Measurements from ENCODE around the gene CLDN9.

Gene CLDN9

GRCh38 chr16:3001316-3001715 lies 11.4 kb upstream of the CLDN9 start:
- Histone ChIP-seq H3K36me3 (ENCODE audit: control insufficient read depth, insufficient read depth, low read length) (no peaks in the 10 kb centered on the region), H3K27me3 (replicated peaks; ENCODE audit: control insufficient read depth, insufficient read depth, low read length) (peaks cover 1% of the 10 kb centered on the region), H3K4me3 (replicated peaks; ENCODE audit: low read depth, low read length) (no peak overlapping the region)
- DNase-seq (ENCODE audit: extremely low read depth, insufficient read length) = no peak
- TF ChIP-seq, protein P1, sequence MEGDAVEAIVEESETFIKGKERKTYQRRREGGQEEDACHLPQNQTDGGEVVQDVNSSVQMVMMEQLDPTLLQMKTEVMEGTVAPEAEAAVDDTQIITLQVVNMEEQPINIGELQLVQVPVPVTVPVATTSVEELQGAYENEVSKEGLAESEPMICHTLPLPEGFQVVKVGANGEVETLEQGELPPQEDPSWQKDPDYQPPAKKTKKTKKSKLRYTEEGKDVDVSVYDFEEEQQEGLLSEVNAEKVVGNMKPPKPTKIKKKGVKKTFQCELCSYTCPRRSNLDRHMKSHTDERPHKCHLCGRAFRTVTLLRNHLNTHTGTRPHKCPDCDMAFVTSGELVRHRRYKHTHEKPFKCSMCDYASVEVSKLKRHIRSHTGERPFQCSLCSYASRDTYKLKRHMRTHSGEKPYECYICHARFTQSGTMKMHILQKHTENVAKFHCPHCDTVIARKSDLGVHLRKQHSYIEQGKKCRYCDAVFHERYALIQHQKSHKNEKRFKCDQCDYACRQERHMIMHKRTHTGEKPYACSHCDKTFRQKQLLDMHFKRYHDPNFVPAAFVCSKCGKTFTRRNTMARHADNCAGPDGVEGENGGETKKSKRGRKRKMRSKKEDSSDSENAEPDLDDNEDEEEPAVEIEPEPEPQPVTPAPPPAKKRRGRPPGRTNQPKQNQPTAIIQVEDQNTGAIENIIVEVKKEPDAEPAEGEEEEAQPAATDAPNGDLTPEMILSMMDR (IDR thresholded peaks at IDR 0.05; ENCODE audit: insufficient read depth, low read length, poor library complexity, severe bottlenecking) = no peak

- peak; percentile 98 for DNase-seq (ENCODE audit: extremely low read depth, insufficient read length)
- H3K27me3 ChIP-seq (replicated peaks; ENCODE audit: control insufficient read depth, insufficient read depth, low read length) = no peaks in the 10 kb centered on the region; the same call in 1 of the 2 replicates
- H3K4me3 ChIP-seq (replicated peaks; ENCODE audit: low read depth, low read length) = no peak overlapping the region
- no peaks in the 10 kb centered on the region for H3K36me3 ChIP-seq (ENCODE audit: control insufficient read depth, insufficient read depth, low read length)
- TF ChIP-seq, protein P1 (IDR thresholded peaks at IDR 0.05; ENCODE audit: insufficient read depth, low read length, poor library complexity, severe bottlenecking) = peak; percentile 69
These were observed 9.0 kb upstream of the CLDN9 start for GRCh38 chr16:3003582-3004270.

- Histone ChIP-seq H3K36me3 (ENCODE audit: control insufficient read depth, insufficient read depth, low read length) (no peaks in the 10 kb centered on the region), H3K4me3 (replicated peaks; ENCODE audit: low read depth, low read length) (no peak overlapping the region; the same call in 1 of the 2 replicates), H3K27me3 (replicated peaks; ENCODE audit: control insufficient read depth, insufficient read depth, low read length) (no peaks in the 10 kb centered on the region; the same call in 1 of the 2 replicates)
- TF ChIP-seq, protein P1 (IDR thresholded peaks at IDR 0.05; ENCODE audit: insufficient read depth, low read length, poor library complexity, severe bottlenecking) = no peak
- no peak for DNase-seq (ENCODE audit: extremely low read depth, insufficient read length)
These were observed 8.4 kb upstream of the CLDN9 start for GRCh38 chr16:3004319-3004718.

GRCh38 chr16:3004781-3005284 lies 7.9 kb upstream of the CLDN9 start:
- no peaks in the 10 kb centered on the region for H3K36me3 ChIP-seq (ENCODE audit: control insufficient read depth, insufficient read depth, low read length)
- DNase-seq (ENCODE audit: extremely low read depth, insufficient read length) = no peak
- TF ChIP-seq, protein P1 (IDR thresholded peaks at IDR 0.05; ENCODE audit: insufficient read depth, low read length, poor library complexity, severe bottlenecking) = no peak
- H3K27me3 ChIP-seq (replicated peaks; ENCODE audit: control insufficient read depth, insufficient read depth, low read length) = no peaks in the 10 kb centered on the region; the same call in 1 of the 2 replicates
- peak overlapping the region; percentile 40 for H3K4me3 ChIP-seq (replicated peaks; ENCODE audit: low read depth, low read length)

GRCh38 chr16:3007059-3007956 lies 5.4 kb upstream of the CLDN9 start:
- H3K27me3 ChIP-seq (replicated peaks; ENCODE audit: control insufficient read depth, insufficient read depth, low read length) = no peaks in the 10 kb centered on the region; the same call in none of the 2 replicates
- TF ChIP-seq, protein P1 (IDR thresholded peaks at IDR 0.05; ENCODE audit: insufficient read depth, low read length, poor library complexity, severe bottlenecking) = no peak
- no peak for DNase-seq (ENCODE audit: extremely low read depth, insufficient read length)
- H3K4me3 ChIP-seq (replicated peaks; ENCODE audit: low read depth, low read length) = no peak overlapping the region
- H3K36me3 ChIP-seq (ENCODE audit: control insufficient read depth, insufficient read depth, low read length) = no peaks in the 10 kb centered on the region

All from GM06990 (cell line).